SKM-1 treated with dmso at 0.1 percent for 144 hours (cell line): ENCODE data around the gene KCNMA1.

ENCODE experiments used
- DNase-seq: peaks from one replicate; lab custom pipeline; 2025; ENCODE audit not compliant: unreplicated experiment; lab: John Stamatoyannopoulos, UW

KCNMA1 gene

DNA sequence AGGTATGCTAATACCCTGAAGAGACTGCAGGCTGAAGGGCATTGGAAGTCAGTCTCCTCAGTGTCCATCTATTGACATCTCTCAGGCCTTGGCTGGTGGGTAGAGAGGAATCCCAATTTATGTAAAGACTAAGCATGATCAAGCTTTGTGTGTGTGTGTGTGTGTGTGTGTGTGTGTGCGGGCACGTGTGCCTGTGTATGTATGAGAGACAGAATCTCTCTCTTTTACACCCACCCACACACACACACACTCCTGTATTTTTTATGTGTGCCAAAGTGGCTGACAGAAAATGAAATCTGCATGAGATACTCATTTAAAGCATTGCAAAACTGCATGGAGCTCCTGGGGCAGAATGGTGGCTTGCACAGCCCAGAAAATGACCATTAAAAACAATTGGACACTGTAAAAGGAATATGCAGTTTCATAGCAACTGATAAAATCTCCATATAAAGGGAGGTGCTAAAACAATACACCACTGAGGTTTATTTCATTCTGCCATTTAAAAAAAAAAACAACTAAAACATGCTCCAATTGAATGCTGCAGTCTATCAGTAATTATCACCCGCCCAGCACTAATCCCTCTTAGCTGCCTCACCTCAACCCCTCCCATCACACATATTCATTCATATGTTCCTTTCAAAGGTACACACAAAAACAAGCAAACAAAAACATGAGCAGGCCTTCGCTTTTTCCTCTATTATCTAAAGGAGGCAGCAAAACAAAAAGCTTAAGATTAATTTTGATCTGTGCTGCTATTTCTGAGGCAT, 385.0 kb downstream of the KCNMA1 start:
- no peak for DNase-seq

- peak; percentile 9 for DNase-seq
Measured at GRCh38 chr10:77251297-77252013, 386.2 kb downstream of the KCNMA1 start.

- DNase-seq: no peak
Measured at GRCh38 chr10:77249901-77250459, 387.6 kb downstream of the KCNMA1 start.

DNA sequence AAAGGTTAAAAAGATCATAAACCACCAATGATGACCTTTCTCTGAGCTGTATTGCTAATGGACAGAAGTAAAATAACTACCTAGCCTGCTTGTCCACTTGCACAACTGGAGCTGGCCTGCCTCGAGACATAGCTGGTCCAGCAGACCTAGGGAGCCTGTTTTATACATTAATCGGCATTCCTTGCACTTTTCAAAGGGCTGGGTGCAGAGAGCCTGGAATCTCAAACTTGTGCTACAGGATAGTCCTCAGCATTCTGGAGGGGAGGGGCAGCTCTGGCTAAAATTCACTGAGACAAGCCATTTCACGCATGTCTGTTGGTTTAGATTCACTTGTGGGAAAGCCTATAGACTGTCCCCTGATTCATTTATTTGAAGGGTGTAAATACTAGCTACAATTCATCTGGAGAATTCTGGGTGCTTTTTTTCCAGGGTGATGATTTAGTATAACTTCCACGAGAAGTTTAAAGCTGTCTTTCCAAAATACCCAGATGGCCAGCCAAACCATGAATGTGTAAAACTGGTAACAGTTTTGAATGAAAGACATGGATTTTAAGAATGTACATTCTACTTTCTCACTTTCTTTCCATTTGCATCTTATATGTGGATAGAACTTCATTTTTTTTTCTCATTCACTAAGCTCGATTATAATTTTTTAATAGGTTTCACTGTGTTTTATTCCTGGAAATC, 389.4 kb downstream of the KCNMA1 start:
- no peak for DNase-seq

DNA sequence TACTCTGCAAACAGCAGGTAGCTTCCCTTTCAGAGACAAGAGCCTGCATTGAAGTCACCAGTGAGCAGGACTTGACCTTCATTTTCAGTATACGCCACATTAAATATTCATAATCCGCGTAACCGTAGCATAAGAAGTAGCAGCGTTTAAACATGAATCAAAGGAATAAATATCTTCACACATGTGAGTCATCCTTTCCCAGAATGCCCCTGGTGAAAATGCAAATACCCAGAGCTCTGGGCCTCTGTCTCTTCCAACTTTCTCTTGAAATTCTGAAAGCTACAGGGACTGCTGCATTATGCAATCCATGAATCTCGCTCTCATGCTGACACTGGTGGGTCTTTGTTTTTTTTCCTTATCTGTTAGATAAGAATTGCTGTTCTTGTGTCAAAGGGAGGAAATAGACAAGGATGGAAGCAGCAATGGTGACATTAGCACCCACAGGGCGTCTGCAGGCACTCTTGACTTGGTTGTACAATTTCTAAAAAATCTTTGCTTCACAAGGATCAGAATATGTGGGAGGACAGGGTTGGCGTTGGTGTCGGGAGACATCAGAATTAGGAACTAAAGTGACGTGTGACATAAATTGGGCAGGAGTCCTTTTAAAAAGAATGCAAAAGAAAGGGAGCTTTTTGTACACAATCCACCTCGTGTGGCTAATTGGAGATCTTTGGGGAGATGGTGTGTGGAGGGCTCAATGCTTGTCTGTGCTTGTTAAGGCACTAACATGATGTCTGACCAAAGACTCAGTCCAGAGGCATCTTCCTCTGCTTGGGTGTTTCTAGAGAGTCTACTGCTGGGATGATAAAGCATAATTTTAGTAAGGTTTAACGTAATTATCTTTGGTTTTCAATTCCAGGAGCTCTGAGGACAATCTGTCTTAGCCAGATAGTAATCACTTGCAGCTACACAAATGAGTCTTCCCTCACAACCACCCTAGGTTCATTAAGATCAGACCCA, 390.3 kb downstream of the KCNMA1 start:
- DNase-seq: no peak

DNA sequence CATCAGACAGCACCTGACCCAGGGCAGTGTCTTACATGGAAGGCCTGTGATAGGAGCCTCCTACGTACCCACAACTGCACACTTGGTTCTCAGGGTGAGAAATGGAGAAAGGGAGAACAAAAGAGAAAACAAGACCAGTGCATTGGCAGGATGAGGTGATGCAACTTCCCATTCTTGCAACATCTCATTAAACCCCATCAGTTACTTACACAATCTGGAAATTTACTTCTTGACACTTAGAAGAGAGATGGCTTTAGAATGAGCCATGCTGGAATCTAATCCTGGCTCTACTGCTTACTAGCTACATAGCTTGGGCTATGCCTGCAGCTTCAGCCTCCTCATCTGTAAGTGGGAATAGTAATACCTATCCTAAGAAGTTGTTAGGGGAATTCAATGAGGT, 391.7 kb downstream of the KCNMA1 start:
- DNase-seq: peak; percentile 83

GRCh38 chr10:77244746-77245145, 392.9 kb downstream of the KCNMA1 start:
- no peak for DNase-seq

DNA sequence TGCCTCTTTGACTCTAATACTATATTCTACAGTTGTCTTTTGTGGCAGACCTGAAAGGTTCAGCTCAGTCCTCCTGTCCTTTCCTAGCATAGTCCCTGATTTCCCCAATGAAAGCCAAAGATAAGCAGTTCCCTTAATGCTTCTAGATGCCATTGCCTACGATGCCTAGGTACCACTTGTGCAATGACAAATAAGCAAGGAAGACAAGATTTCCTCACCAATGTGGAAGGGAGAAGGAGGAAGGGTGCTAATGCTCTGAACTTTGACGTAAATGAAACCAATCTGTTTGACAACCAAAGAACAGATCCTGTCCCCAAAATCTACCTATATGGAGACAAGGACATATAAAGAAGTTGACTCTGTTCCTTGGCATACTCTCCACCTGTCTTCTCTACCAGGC, 393.3 kb downstream of the KCNMA1 start:
- no peak for DNase-seq

GRCh38 chr10:77241350-77241725, 396.3 kb downstream of the KCNMA1 start:
- DNase-seq: no peak

- DNase-seq: no peak
Measured at GRCh38 chr10:77240706-77241349, 396.8 kb downstream of the KCNMA1 start.

- DNase-seq: no peak
Measured at GRCh38 chr10:77240041-77240652, 397.5 kb downstream of the KCNMA1 start.

- no peak for DNase-seq
Measured at GRCh38 chr10:77237120-77237519, 400.5 kb downstream of the KCNMA1 start.

- no peak for DNase-seq
Measured at GRCh38 chr10:77236700-77237099, 400.9 kb downstream of the KCNMA1 start.

- no peak for DNase-seq
Measured at GRCh38 chr10:77236029-77236428, 401.6 kb downstream of the KCNMA1 start.

DNA sequence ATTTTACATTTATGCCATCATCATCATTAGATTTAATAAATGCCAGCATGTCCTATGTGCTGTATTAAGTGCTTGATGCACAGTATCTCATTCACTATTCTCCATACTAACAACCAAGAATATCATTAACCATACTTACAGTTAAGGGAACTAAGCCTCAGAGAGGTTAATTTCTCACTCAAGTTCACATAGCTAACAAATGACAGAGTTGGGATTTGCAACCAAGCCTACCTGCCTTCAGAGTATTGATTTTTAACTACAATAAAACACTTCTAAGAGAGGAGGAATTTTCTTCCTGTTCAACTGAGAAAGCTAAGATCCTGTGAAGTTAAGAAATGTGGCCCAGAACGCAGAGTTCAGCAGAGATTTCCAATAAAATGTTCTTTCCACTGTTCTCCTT, 403.0 kb downstream of the KCNMA1 start:
- no peak for DNase-seq

GRCh38 chr10:77233466-77233865, 404.1 kb downstream of the KCNMA1 start:
- no peak for DNase-seq

- DNase-seq: no peak
Measured at GRCh38 chr10:77231884-77232610, 405.6 kb downstream of the KCNMA1 start.

DNA sequence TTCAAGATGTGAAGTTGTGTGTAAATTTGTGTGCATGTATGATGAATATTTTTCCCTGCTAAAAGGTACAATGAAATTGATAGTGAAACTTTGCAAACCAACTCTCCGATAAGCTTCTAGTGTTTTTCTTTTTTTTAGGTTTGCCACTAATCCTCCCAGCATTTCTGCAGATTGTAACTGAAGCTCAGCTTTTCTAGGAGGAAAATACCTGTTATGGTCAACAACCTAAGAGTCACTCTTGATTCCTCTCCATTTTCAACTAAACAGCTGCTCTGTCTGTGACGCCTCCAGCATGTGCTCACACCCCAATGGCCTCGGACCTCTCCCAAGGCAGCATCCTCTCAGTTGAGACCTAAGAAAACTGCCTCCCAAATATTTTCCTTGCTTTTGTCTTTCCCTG, 406.2 kb downstream of the KCNMA1 start:
- no peak for DNase-seq

DNA sequence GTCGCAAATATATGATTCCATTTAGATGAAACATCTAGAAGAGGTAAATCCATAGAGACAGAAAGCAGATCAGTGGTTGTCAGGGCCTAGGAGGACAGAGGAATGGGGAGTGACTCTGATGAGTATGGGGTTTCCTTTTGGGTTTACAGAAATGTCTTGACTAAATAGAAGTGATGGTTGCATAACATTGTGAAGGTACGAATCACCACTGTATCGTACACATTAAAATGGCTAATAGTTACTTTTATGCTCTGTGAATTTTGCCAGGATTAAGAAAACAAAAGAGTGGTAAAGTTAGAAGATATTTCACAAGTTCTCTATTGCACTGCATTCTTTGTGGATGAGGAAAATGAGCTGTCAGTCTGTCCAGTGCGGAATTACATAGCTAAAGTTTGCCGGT, 407.4 kb downstream of the KCNMA1 start:
- no peak for DNase-seq
